LNCaP clone FGC (cell line): ENCODE results near the gene SCO2.

Source experiments
- DNase-seq: peaks from one replicate; pipeline ENCODE4 v3.0.0-alpha.2; 2011; ENCODE audit warnings: low read depth
- H3K4me3 ChIP-seq: 2 replicates; pipeline ENCODE4 v1.5.1; 2011; ENCODE audit warnings: mild to moderate bottlenecking, low read depth, low read length, control low read depth
- TF ChIP-seq, protein P1 (sequence below): IDR thresholded peaks from 2 replicates; pipeline ENCODE4 v1.5.1; 2012; ENCODE audit warnings: mild to moderate bottlenecking; ENCODE audit not compliant: control insufficient read depth, insufficient read depth; ENCODE audit errors: extremely low read depth

The SCO2 gene

GRCh38 chr22:50569896-50570535, 44.6 kb upstream of the SCO2 start:
- no peak for DNase-seq
- H3K4me3 ChIP-seq = no peak overlapping the region
- TF ChIP-seq, protein P1, sequence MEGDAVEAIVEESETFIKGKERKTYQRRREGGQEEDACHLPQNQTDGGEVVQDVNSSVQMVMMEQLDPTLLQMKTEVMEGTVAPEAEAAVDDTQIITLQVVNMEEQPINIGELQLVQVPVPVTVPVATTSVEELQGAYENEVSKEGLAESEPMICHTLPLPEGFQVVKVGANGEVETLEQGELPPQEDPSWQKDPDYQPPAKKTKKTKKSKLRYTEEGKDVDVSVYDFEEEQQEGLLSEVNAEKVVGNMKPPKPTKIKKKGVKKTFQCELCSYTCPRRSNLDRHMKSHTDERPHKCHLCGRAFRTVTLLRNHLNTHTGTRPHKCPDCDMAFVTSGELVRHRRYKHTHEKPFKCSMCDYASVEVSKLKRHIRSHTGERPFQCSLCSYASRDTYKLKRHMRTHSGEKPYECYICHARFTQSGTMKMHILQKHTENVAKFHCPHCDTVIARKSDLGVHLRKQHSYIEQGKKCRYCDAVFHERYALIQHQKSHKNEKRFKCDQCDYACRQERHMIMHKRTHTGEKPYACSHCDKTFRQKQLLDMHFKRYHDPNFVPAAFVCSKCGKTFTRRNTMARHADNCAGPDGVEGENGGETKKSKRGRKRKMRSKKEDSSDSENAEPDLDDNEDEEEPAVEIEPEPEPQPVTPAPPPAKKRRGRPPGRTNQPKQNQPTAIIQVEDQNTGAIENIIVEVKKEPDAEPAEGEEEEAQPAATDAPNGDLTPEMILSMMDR = no peak

DNA sequence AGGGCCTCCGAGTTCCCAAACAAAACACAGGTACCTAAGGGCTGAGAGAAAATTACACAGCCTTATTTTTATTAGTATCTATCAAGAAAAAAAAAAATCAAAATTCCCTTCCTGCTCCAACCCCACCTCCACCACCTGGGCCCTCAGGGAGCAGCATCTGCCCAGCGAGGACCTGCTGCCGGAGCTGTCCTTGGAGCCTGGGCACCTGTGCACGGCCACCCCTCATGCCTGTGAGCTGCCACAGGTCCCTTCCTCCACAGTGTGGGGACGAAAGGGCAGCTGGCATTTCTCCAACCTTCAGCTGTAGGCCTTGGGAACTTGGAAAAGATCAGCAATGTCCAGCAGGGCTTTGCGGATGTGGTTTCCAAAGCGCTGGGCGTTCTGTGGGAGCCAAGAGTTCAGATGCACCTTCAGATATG, 43.7 kb upstream of the SCO2 start:
- H3K4me3 ChIP-seq = no peak overlapping the region
- TF ChIP-seq, protein P1 = no peak
- DNase-seq = no peak

GRCh38 chr22:50568626-50569025, 43.2 kb upstream of the SCO2 start:
- no peak overlapping the region for H3K4me3 ChIP-seq
- no peak for DNase-seq
- TF ChIP-seq, protein P1 = no peak

GRCh38 chr22:50567721-50568252, 42.4 kb upstream of the SCO2 start:
- no peak overlapping the region for H3K4me3 ChIP-seq
- no peak for DNase-seq
- TF ChIP-seq, protein P1 = no peak

GRCh38 chr22:50564289-50564688, 38.9 kb upstream of the SCO2 start:
- H3K4me3 ChIP-seq = no peak overlapping the region
- TF ChIP-seq, protein P1 = no peak
- DNase-seq = no peak

DNA sequence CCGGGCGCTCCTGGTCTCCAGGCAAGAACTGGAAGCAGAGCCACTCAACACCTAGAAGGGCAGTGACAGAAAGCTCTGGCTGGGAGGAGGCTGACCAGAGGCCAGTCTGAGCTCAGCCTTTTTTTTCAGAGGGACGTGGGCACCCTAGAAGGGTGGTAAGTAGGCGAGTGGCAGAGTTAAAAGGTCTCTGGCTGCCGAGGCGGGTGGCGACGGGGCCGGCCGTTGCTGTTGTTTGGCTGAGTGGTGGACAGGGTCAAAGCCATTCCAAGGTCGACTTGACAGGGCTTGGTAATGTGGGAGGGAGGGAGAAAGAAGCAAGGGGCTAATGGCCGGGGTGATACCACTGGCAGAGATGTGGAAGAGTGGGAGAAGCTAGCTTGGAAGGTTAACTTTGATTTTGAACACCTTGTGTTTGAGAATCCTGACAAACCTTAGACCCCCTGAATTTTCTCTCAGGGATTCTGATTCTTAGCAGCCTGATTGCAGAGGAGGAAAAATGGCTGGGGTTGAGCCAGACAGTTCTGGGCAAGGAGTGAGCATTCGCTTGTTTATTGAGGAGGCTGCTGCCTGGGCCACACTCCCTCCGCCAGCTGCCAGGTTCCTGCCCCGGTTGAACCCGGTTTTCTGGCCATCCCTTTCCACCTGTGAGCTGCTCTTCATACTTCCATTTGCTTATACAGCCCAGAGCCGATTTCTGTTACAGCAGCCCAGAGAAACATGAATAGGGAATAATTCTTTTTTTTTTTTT, 38.2 kb upstream of the SCO2 start:
- TF ChIP-seq, protein P1 = no peak
- H3K4me3 ChIP-seq = peak overlapping the region; percentile 57
- DNase-seq = no peak
